ENCODE data around the gene WDFY1. TPM values are rescaled to one million over a fixed set of nuclear protein-coding genes. Genes with fewer than 3 reads are reported as not detected.

Gene WDFY1
- total RNA-seq, 2 experiments from 2014 or later, result 33.3 to 45.3 TPM

DNA sequence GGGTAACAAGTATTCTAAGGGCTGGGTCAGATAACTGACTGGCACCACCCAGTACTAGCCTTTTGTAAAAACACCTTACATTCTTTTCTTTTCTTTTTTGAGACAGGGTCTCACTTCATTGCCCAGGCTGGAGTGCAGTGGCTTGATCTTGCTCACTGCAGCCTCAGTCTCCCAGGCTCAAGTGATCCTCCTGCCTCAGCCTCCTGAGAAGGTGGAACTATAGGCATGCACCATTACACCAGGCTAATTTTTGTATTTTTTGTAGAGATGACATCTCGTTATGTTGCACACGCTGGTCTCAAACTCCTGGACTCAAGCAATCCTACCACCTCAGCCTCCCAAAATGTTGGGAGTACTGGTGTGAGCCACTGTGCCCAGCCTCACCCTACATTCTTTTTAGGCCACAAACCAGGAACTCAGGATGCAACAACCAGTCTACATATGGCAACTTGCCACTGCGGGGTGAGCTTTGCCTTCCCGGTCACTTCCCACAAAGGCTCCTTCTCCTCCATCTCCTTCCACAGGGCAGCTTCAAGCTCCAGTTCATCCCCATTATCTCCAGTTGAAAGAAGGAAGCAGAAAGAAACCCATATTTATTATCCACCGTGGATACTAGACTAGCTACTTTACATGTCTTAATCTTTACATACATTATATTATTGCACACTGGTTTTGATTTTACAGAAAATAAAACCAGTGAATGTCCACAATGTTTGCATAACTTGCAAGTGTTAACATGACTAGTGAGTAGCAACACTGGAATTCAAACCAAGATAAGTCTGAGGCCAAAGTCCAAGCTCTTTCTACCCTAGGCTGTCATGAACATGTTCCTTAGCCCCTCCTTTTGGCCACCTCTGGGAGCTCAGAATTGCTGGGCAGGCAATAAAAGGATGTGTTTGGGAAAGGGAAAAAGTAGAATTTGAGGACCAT lies 84.1 kb downstream of the WDFY1 start:
- H3K27ac ChIP-seq (ENCODE audit: low read depth, low read length, poor library complexity, severe bottlenecking), result no peak overlapping the region
- TF ChIP-seq, protein P1, sequence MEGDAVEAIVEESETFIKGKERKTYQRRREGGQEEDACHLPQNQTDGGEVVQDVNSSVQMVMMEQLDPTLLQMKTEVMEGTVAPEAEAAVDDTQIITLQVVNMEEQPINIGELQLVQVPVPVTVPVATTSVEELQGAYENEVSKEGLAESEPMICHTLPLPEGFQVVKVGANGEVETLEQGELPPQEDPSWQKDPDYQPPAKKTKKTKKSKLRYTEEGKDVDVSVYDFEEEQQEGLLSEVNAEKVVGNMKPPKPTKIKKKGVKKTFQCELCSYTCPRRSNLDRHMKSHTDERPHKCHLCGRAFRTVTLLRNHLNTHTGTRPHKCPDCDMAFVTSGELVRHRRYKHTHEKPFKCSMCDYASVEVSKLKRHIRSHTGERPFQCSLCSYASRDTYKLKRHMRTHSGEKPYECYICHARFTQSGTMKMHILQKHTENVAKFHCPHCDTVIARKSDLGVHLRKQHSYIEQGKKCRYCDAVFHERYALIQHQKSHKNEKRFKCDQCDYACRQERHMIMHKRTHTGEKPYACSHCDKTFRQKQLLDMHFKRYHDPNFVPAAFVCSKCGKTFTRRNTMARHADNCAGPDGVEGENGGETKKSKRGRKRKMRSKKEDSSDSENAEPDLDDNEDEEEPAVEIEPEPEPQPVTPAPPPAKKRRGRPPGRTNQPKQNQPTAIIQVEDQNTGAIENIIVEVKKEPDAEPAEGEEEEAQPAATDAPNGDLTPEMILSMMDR (conservative IDR thresholded peaks at IDR 0.05; ENCODE audit: low read length), result no peak
- no peak for TF ChIP-seq EZH2phosphoT487 (IDR thresholded peaks at IDR 0.05; ENCODE audit: borderline replicate concordance, low read depth, low read length)
- H3K4me3 ChIP-seq (ENCODE audit: low read depth, low read length, poor library complexity, severe bottlenecking), result no peak overlapping the region
- H3K9me2 ChIP-seq (ENCODE audit: insufficient read depth, low read length), result no peaks in the 10 kb centered on the region
- H3K36me3 ChIP-seq (ENCODE audit: insufficient read depth, low read length), result no peaks in the 10 kb centered on the region
- no peaks in the 10 kb centered on the region for H3K79me2 ChIP-seq (ENCODE audit: insufficient read depth, low read depth, low read length)
- no TSS peak for BruUV-seq (replicated peaks)
- intact Hi-C loops (cut with micrococcal nuclease; ENCODE audit: unreplicated experiment), result loop anchor here (1.0 to 10.0 kb wide), 3 partner anchors 81 to 406 kb away; no protein-coding TSS in a partner anchor
- H4K20me1 ChIP-seq (ENCODE audit: insufficient read depth, low read length), result no peaks in the 10 kb centered on the region
- no peak overlapping the region for H2AFZ ChIP-seq (ENCODE audit: low read length)
- ChIA-PET POLR2A (interaction anchor here (0.6 to 1.1 kb wide), 5 partner anchors 20 to 135 kb away, joined by 3 to 4 read pairs (median 3); no protein-coding TSS in a partner anchor), CTCF (ENCODE audit: unreplicated experiment) (no interaction called here)
- DNase-seq (ENCODE audit: low spot score), result no peak
- no peaks in the 10 kb centered on the region for H3K9me3 ChIP-seq (ENCODE audit: low read length)
- H3K4me2 ChIP-seq (ENCODE audit: low read length), result no peak overlapping the region
- H3K4me1 ChIP-seq (ENCODE audit: insufficient read depth, low read length, poor library complexity, severe bottlenecking), result peaks cover 13% of the 10 kb centered on the region

DNA sequence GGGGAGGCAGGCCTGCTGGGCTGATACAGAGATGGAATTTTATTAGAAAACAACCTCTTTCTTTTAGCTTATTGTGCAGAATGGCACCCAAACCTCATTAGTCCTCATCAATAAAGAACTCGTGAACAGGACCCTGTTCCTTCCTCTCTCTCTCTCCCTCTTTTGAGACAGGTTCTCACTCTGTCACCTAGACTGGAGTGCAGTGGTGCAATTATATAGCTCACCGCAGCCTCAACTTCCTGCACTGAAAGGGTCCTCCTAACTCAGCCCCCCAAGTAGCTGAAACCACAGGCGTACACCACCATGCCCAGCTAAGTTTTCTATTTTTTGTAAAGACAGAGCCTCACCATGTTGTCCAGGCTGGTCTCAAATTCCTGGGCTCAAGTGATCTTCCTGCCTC lies 86.1 kb downstream of the WDFY1 start:
- no peak overlapping the region for H3K4me2 ChIP-seq (ENCODE audit: low read length)
- H3K4me1 ChIP-seq (ENCODE audit: insufficient read depth, low read length, poor library complexity, severe bottlenecking), result peaks cover 6% of the 10 kb centered on the region
- DNase-seq (ENCODE audit: low spot score), result no peak
- no peak overlapping the region for H3K4me3 ChIP-seq (ENCODE audit: low read depth, low read length, poor library complexity, severe bottlenecking)
- no peaks in the 10 kb centered on the region for H4K20me1 ChIP-seq (ENCODE audit: insufficient read depth, low read length)
- H3K36me3 ChIP-seq (ENCODE audit: insufficient read depth, low read length), result no peaks in the 10 kb centered on the region
- CTCF ChIA-PET (ENCODE audit: unreplicated experiment), result no interaction called here
- TF ChIP-seq EZH2phosphoT487 (IDR thresholded peaks at IDR 0.05; ENCODE audit: borderline replicate concordance, low read depth, low read length), result no peak
- TF ChIP-seq, protein P1 (conservative IDR thresholded peaks at IDR 0.05; ENCODE audit: low read length), result no peak
- H3K27ac ChIP-seq (ENCODE audit: low read depth, low read length, poor library complexity, severe bottlenecking), result no peak overlapping the region
- H3K79me2 ChIP-seq (ENCODE audit: insufficient read depth, low read depth, low read length), result no peaks in the 10 kb centered on the region
- POLR2A ChIA-PET, result interaction anchor here (1.2 kb wide), 1 partner anchor 12 kb away, joined by 3 read pairs; no protein-coding TSS in a partner anchor
- H3K9me3 ChIP-seq (ENCODE audit: low read length), result no peaks in the 10 kb centered on the region
- no TSS peak for BruUV-seq (replicated peaks)
- H3K9me2 ChIP-seq (ENCODE audit: insufficient read depth, low read length), result no peaks in the 10 kb centered on the region
- intact Hi-C loops (cut with micrococcal nuclease; ENCODE audit: unreplicated experiment), result no loop called here
- H2AFZ ChIP-seq (ENCODE audit: low read length), result no peak overlapping the region

DNA sequence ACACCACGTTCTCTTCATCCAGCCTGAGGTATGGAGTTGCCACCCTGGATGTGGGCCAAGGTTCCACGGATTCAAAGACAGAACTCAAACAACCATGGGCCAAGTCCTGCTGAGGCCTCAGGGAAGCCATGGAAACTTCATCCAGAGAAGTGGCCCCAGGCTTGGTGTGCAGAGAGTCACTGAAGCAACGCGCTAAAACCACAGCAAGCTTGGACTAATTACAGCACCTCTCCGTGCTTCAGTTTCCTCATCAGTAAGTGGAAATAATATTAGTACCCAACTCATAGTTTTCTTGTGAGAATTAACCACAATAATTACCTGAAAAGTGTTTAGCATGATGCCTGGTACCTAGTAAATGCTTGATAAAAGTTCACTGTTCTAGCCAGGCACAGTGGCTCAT lies 88.6 kb downstream of the WDFY1 start:
- intact Hi-C loops (cut with micrococcal nuclease; ENCODE audit: unreplicated experiment), result no loop called here
- Histone ChIP-seq H3K4me2 (ENCODE audit: low read length) (no peak overlapping the region), H3K4me3 (ENCODE audit: low read depth, low read length, poor library complexity, severe bottlenecking) (no peak overlapping the region), H2AFZ (ENCODE audit: low read length) (no peak overlapping the region), H3K4me1 (ENCODE audit: insufficient read depth, low read length, poor library complexity, severe bottlenecking) (peaks cover 6% of the 10 kb centered on the region), H3K36me3 (ENCODE audit: insufficient read depth, low read length) (no peaks in the 10 kb centered on the region), H3K9me3 (ENCODE audit: low read length) (no peaks in the 10 kb centered on the region), H4K20me1 (ENCODE audit: insufficient read depth, low read length) (no peaks in the 10 kb centered on the region), H3K79me2 (ENCODE audit: insufficient read depth, low read depth, low read length) (no peaks in the 10 kb centered on the region), H3K9me2 (ENCODE audit: insufficient read depth, low read length) (no peaks in the 10 kb centered on the region), H3K27ac (ENCODE audit: low read depth, low read length, poor library complexity, severe bottlenecking) (no peak overlapping the region)
- CTCF ChIA-PET (ENCODE audit: unreplicated experiment), result no interaction called here
- no TSS peak for BruUV-seq (replicated peaks)
- TF ChIP-seq, protein P1 (conservative IDR thresholded peaks at IDR 0.05; ENCODE audit: low read length), result no peak
- no peak for TF ChIP-seq EZH2phosphoT487 (IDR thresholded peaks at IDR 0.05; ENCODE audit: borderline replicate concordance, low read depth, low read length)
- DNase-seq (ENCODE audit: low spot score), result no peak
- POLR2A ChIA-PET, result interaction anchor here (0.7 to 0.8 kb wide), 2 partner anchors 16 to 41 kb away, joined by 3 to 4 read pairs; no protein-coding TSS in a partner anchor
